HG03039 (cell line): ENCODE data around the gene OR4K13.

Experiments used
- ATAC-seq: cut with Tn5 transposase; IDR thresholded peaks from one replicate; pipeline ENCODE4 v1.9.1; 2021; ENCODE audit warnings: mild to moderate bottlenecking, moderate library complexity; ENCODE audit not compliant: unreplicated experiment

OR4K13 gene

GRCh38 chr14:20035938-20036337, at the start of gene OR4K13:
OR4K13 (minus strand) TSS chr14:20036038; CDS start chr14:20034758, 1,280 bp downstream.
- no peak for ATAC-seq

GRCh38 chr14:20059745-20060144, 23.9 kb upstream of the OR4K13 start, which contains the start of gene OR4L1:
OR4L1 (plus strand) TSS chr14:20060045; CDS start chr14:20060045, 0 bp downstream.
- no peak for ATAC-seq

- ATAC-seq, result no peak
Measured at GRCh38 chr14:20048202-20048601, 12.4 kb upstream of the OR4K13 start.

GRCh38 chr14:20044243-20044642, 8.4 kb upstream of the OR4K13 start:
- no peak for ATAC-seq

- no peak for ATAC-seq
Measured at GRCh38 chr14:20035449-20035848, 389 bp downstream of the OR4K13 start.

- no peak for ATAC-seq
Measured at GRCh38 chr14:20031058-20031457, 4.8 kb downstream of the OR4K13 start.

- no peak for ATAC-seq
Measured at GRCh38 chr14:20019257-20019865, 16.5 kb downstream of the OR4K13 start, which contains the start of gene OR4K14. OR4K14 (minus strand) TSS chr14:20019307; CDS start chr14:20015193, 4,114 bp downstream.

- no peak for ATAC-seq
Measured at GRCh38 chr14:20008156-20008555, 27.7 kb downstream of the OR4K13 start.

GRCh38 chr14:20002319-20002718, 33.5 kb downstream of the OR4K13 start:
- ATAC-seq, result no peak

GRCh38 chr14:20001863-20002262, 34.0 kb downstream of the OR4K13 start, which contains the start of gene OR4Q2:
OR4Q2 (plus strand) TSS chr14:20002163.
- ATAC-seq, result no peak

- no peak for ATAC-seq
Measured at GRCh38 chr14:19993438-19993837, 42.4 kb downstream of the OR4K13 start.
